SU-DHL-6 (cell line): ENCODE data around the gene GPR4.

Experiments
- H2AFZ ChIP-seq: fragments of 200-600 bp; sonication (generic); 2 replicates; pipeline ENCODE4 v1.6.1; 2014; ENCODE audit warnings: low read depth, mild to moderate bottlenecking, moderate library complexity, mixed read lengths, antibody characterized with exemption, low read length; ENCODE audit not compliant: severe bottlenecking
- H3F3A ChIP-seq: fragments of 200-600 bp; shearing (Covaris generic); 2 replicates; pipeline ENCODE4 v1.6.0; 2016; ENCODE audit warnings: antibody characterized with exemption, mild to moderate bottlenecking; ENCODE audit not compliant: insufficient read depth
- H3K27ac ChIP-seq: fragments of 200-600 bp; sonication (generic); 2 replicates; pipeline ENCODE4 v1.5.1; 2016; ENCODE audit warnings: low read depth, mild to moderate bottlenecking, low read length, moderate library complexity, mixed read lengths
- H3K27me3 ChIP-seq: fragments of 200-600 bp; sonication (generic), shearing (Covaris generic); 2 replicates; pipeline ENCODE4 v1.6.0; 2014; ENCODE audit warnings: mild to moderate bottlenecking, low read length
- H3K36me3 ChIP-seq: fragments of 200-600 bp; sonication (generic); 2 replicates; pipeline ENCODE4 v1.6.1; 2014; ENCODE audit warnings: mild to moderate bottlenecking, low read length, mixed read lengths
- H3K4me2 ChIP-seq: fragments of 300-600, 200-600 bp; shearing (Covaris generic), sonication (generic); 2 replicates; pipeline ENCODE4 v1.6.0; 2014; ENCODE audit warnings: low read length, low read depth, mild to moderate bottlenecking; ENCODE audit not compliant: poor library complexity, severe bottlenecking
- H3K4me3 ChIP-seq: fragments of 200-600 bp; sonication (generic); 2 replicates; pipeline ENCODE4 v1.5.1; 2014; ENCODE audit warnings: antibody characterized with exemption, low read length, mild to moderate bottlenecking, mixed read lengths; ENCODE audit not compliant: insufficient read depth, poor library complexity, severe bottlenecking
- H3K79me2 ChIP-seq: fragments of 200-600 bp; sonication (generic); 2 replicates; pipeline ENCODE4 v1.6.1; 2014; ENCODE audit warnings: mild to moderate bottlenecking, low read length, moderate library complexity; ENCODE audit not compliant: insufficient read depth
- H3K9ac ChIP-seq: fragments of 200-600 bp; sonication (generic); 2 replicates; pipeline ENCODE4 v1.7.0; 2014; ENCODE audit warnings: mild to moderate bottlenecking, low read length
- H3K9me2 ChIP-seq: fragments of 200-600 bp; sonication (generic); replicated peaks from 2 replicates; pipeline ENCODE4 v1.6.1; 2014; ENCODE audit warnings: low read length; ENCODE audit not compliant: insufficient read depth
- H3K9me3 ChIP-seq: fragments of 200-600 bp; sonication (generic); 2 replicates; pipeline ENCODE4 v1.6.1; 2014; ENCODE audit warnings: low read length, mixed read lengths; ENCODE audit not compliant: insufficient read depth
- H4K20me1 ChIP-seq: fragments of 200-600 bp; sonication (generic); 2 replicates; pipeline ENCODE4 v1.6.1; 2014; ENCODE audit warnings: low read depth, mild to moderate bottlenecking, antibody characterized with exemption, low read length, moderate library complexity, mixed read lengths
- CTCF ChIP-seq: fragments of 200-600 bp; sonication (generic); IDR thresholded peaks from one replicate; pipeline ENCODE4 v1.5.1; 2017; ENCODE audit warnings: antibody characterized with exemption, mild to moderate bottlenecking, low read length, moderate library complexity; ENCODE audit not compliant: insufficient read depth, poor library complexity, severe bottlenecking
- EZH2phosphoT487 ChIP-seq: fragments of 200-600 bp; sonication (generic), shearing (Covaris generic); conservative IDR thresholded peaks from 2 replicates; pipeline ENCODE4 v1.6.1; 2018; ENCODE audit warnings: mild to moderate bottlenecking, antibody characterized with exemption, low read length, moderate library complexity, mixed read lengths

Gene GPR4

GRCh38 chr19:45591004-45591637 is 10.9 kb downstream of the GPR4 start:
- no peaks in the 10 kb centered on the region for H3K79me2 ChIP-seq
- H3K9me3 ChIP-seq: no peaks in the 10 kb centered on the region
- no peak overlapping the region for H2AFZ ChIP-seq
- no peak overlapping the region for H3K4me3 ChIP-seq
- no peaks in the 10 kb centered on the region for H3K9me2 ChIP-seq
- no peak overlapping the region for H3K4me2 ChIP-seq
- no peaks in the 10 kb centered on the region for H3K36me3 ChIP-seq
- no peaks in the 10 kb centered on the region for H3K27me3 ChIP-seq
- no peaks in the 10 kb centered on the region for H4K20me1 ChIP-seq
- TF ChIP-seq EZH2phosphoT487 (no peak), CTCF (peak; percentile 44)
- no peaks in the 10 kb centered on the region for H3F3A ChIP-seq
- H3K27ac ChIP-seq: no peak overlapping the region
- no peak overlapping the region for H3K9ac ChIP-seq

GRCh38 chr19:45590300-45591003 is 11.6 kb downstream of the GPR4 start:
- Histone ChIP-seq H3K27me3 (no peaks in the 10 kb centered on the region), H3F3A (no peaks in the 10 kb centered on the region), H3K4me2 (no peak overlapping the region), H3K36me3 (no peaks in the 10 kb centered on the region), H3K9me2 (no peaks in the 10 kb centered on the region), H4K20me1 (no peaks in the 10 kb centered on the region), H2AFZ (no peak overlapping the region), H3K9me3 (no peaks in the 10 kb centered on the region), H3K27ac (no peak overlapping the region), H3K4me3 (no peak overlapping the region), H3K9ac (no peak overlapping the region), H3K79me2 (no peaks in the 10 kb centered on the region)
- TF ChIP-seq EZH2phosphoT487 (no peak), CTCF (no peak)

GRCh38 chr19:45589768-45590167 is 12.2 kb downstream of the GPR4 start:
- TF ChIP-seq CTCF (no peak), EZH2phosphoT487 (no peak)
- H3K4me2 ChIP-seq: no peak overlapping the region
- H3K79me2 ChIP-seq: no peaks in the 10 kb centered on the region
- no peaks in the 10 kb centered on the region for H3K27me3 ChIP-seq
- H3K9me2 ChIP-seq: no peaks in the 10 kb centered on the region
- no peak overlapping the region for H3K9ac ChIP-seq
- no peaks in the 10 kb centered on the region for H3K36me3 ChIP-seq
- H2AFZ ChIP-seq: no peak overlapping the region
- no peaks in the 10 kb centered on the region for H3F3A ChIP-seq
- no peak overlapping the region for H3K4me3 ChIP-seq
- H3K9me3 ChIP-seq: no peaks in the 10 kb centered on the region
- H4K20me1 ChIP-seq: no peaks in the 10 kb centered on the region
- no peak overlapping the region for H3K27ac ChIP-seq
